ENCODE measurements around the gene LCOR. TPM values are rescaled to one million over a fixed set of nuclear protein-coding genes. Genes with fewer than 3 reads are reported as not detected.
A peak's percentile ranks its signal among the peaks of the same experiment; 100 is the strongest.

LCOR gene
- total and polyA plus RNA-seq, 8 donors = 2.0 to 61.3 (median 18.0) TPM

GRCh38 chr10:97023401-97024167 lies 191.5 kb downstream of the LCOR start:
- Histone ChIP-seq H3K27me3 (no peaks in the 10 kb centered on the region), H3K4me1 (peaks cover 22 to 39% (median 30%) of the 10 kb centered on the region in 4 donors), H3K27ac (peak overlapping the region in 2 of 5 donors; percentile 63 to 69), H3K9me3 (no peaks in the 10 kb centered on the region), H3K4me3 (no peak overlapping the region), H3K36me3 (no peaks in the 10 kb centered on the region)
- intact Hi-C loops (cut with DNase I; ENCODE audit: low total_unique reads) = no loop called here
- DNase-seq = no peak
- whole genome bisulfite sequencing, 5 donors = 74 to 83% (median 81%) methylated on average over 14 of the region's 14 CpGs
- TF ChIP-seq EP300 (IDR thresholded peaks at IDR 0.05) (no peak), POLR2A (IDR thresholded peaks at IDR 0.05) (no peak), POLR2AphosphoS5 (IDR thresholded peaks at IDR 0.05) (no peak), CTCF (IDR thresholded peaks at IDR 0.05) (no peak)

GRCh38 chr10:97024168-97025073 lies 192.3 kb downstream of the LCOR start:
- intact Hi-C loops (cut with DNase I; ENCODE audit: low total_unique reads) = no loop called here
- no peak for TF ChIP-seq POLR2AphosphoS5 (IDR thresholded peaks at IDR 0.05)
- no peak for TF ChIP-seq POLR2A (IDR thresholded peaks at IDR 0.05)
- TF ChIP-seq EP300 (IDR thresholded peaks at IDR 0.05) = no peak
- Histone ChIP-seq H3K4me3 (no peak overlapping the region), H3K36me3 (no peaks in the 10 kb centered on the region), H3K9me3 (no peaks in the 10 kb centered on the region), H3K27me3 (no peaks in the 10 kb centered on the region), H3K4me1 (peaks cover 22 to 39% (median 30%) of the 10 kb centered on the region in 4 donors), H3K27ac (peak overlapping the region in 2 of 5 donors; percentile 63 to 69)
- DNase-seq = peak in 1 of 2 donors; percentile 55
- 43 to 50% (median 48%) methylated on average over 13 of the region's 13 CpGs for WGBS, 5 donors

- no peak overlapping the region for H3K4me3 ChIP-seq
- no peaks in the 10 kb centered on the region for H3K9me3 ChIP-seq
- intact Hi-C loops (cut with DNase I; ENCODE audit: low total_unique reads) = no loop called here
- WGBS, 5 donors = 64 to 74% (median 66%) methylated on average over 9 of the region's 9 CpGs
- peaks cover 0 to 2% (median 0%) of the 10 kb centered on the region in 3 donors for H3K27me3 ChIP-seq
- TF ChIP-seq CTCF (IDR thresholded peaks at IDR 0.05) = peak in 5 of 7 experiments; percentile 55 to 76 (median 61)
- TF ChIP-seq POLR2AphosphoS5 (IDR thresholded peaks at IDR 0.05) = no peak
- no peak for TF ChIP-seq EP300 (IDR thresholded peaks at IDR 0.05)
- TF ChIP-seq POLR2A (IDR thresholded peaks at IDR 0.05) = no peak
- H3K4me1 ChIP-seq = peaks cover 16 to 31% (median 22%) of the 10 kb centered on the region in 4 donors
- no peak overlapping the region for H3K27ac ChIP-seq
- DNase-seq = peak; percentile 73 to 80
- no peaks in the 10 kb centered on the region for H3K36me3 ChIP-seq
Measured at GRCh38 chr10:97025613-97026242, 193.6 kb downstream of the LCOR start.

- Histone ChIP-seq H3K4me3 (no peak overlapping the region), H3K4me1 (peaks cover 12 to 24% (median 15%) of the 10 kb centered on the region in 4 donors), H3K27ac (no peak overlapping the region), H3K27me3 (peaks cover 0 to 11% (median 0%) of the 10 kb centered on the region in 3 donors), H3K36me3 (no peaks in the 10 kb centered on the region), H3K9me3 (no peaks in the 10 kb centered on the region)
- no peak for DNase-seq
- 77 to 92% (median 82%) methylated on average over 2 of the region's 2 CpGs for WGBS, 5 donors
- intact Hi-C loops (cut with DNase I; ENCODE audit: low total_unique reads) = no loop called here
- TF ChIP-seq EP300 (IDR thresholded peaks at IDR 0.05) (no peak), CTCF (IDR thresholded peaks at IDR 0.05) (no peak), POLR2A (IDR thresholded peaks at IDR 0.05) (no peak), POLR2AphosphoS5 (IDR thresholded peaks at IDR 0.05) (no peak)
Measured at GRCh38 chr10:97028126-97028831, 196.2 kb downstream of the LCOR start.
